GM12878 (cell line): ENCODE measurements around the gene TOMM20. TPM values are rescaled to one million over a fixed set of nuclear protein-coding genes. Genes with fewer than 3 reads are reported as not detected.

ENCODE experiments used
- CEBPB ChIP-seq, 2 experiments: fragments of 150-350 bp in 1 of 2; IDR thresholded peaks; 2 replicates each; pipeline ENCODE4 v1.6.1; 2012 to 2014; ENCODE audit warnings: low read depth in 2 of 2, low read length in 2 of 2, borderline replicate concordance in 1 of 2, inconsistent platforms in 1 of 2
- CHD2 ChIP-seq: IDR thresholded peaks from 2 replicates; pipeline ENCODE4 v1.6.1; 2011; ENCODE audit warnings: low read depth, low read length, improper control_type of control experiment, borderline replicate concordance
- EGR1 ChIP-seq, 2 experiments: IDR thresholded peaks; 1 replicate in 1 of 2; 2 replicates in 1 of 2; pipeline ENCODE4 v1.6.1; 2011 to 2012; ENCODE audit warnings: low read depth in 2 of 2, low read length in 2 of 2, borderline replicate concordance in 1 of 2, mild to moderate bottlenecking in 1 of 2, moderate library complexity in 1 of 2
- ETV6 ChIP-seq, 2 experiments: fragments of 450-650 bp in 1 of 2; IDR thresholded peaks in 1 of 2; conservative IDR thresholded peaks in 1 of 2; 2 replicates each; pipeline ENCODE4 v1.6.1; 2014; ENCODE audit warnings: antibody characterized with exemption in 1 of 2, borderline replicate concordance in 1 of 2, low read depth in 1 of 2, mild to moderate bottlenecking in 1 of 2, moderate library complexity in 1 of 2
- IKZF1 ChIP-seq: fragments of 450-650 bp; conservative IDR thresholded peaks from 2 replicates; pipeline ENCODE4 v1.6.1; 2017; ENCODE audit warnings: antibody characterized with exemption, mild to moderate bottlenecking
- KLF5 ChIP-seq: fragments of 450-650 bp; IDR thresholded peaks from 2 replicates; pipeline ENCODE4 v1.6.1; 2014; ENCODE audit warnings: mild to moderate bottlenecking; ENCODE audit not compliant: partially characterized antibody
- NFIC ChIP-seq: IDR thresholded peaks from 2 replicates; pipeline ENCODE4 v1.6.1; 2012; ENCODE audit warnings: low read depth, mild to moderate bottlenecking, inconsistent platforms, low read length, moderate library complexity
- SRF ChIP-seq, 2 experiments: IDR thresholded peaks; 2 replicates each; pipeline ENCODE4 v1.6.1; 2011; ENCODE audit warnings: low read depth in 2 of 2, low read length in 2 of 2, mild to moderate bottlenecking in 1 of 2, moderate library complexity in 1 of 2
- ZBED1 ChIP-seq: IDR thresholded peaks from 2 replicates; pipeline ENCODE4 v1.6.1; 2016; ENCODE audit warnings: borderline replicate concordance
- polyA plus RNA-seq, 11 experiments: library from polyadenylated mRNA; depleted of rRNA in 4 of 11; unstranded in 6 of 11; stranded (reverse) in 5 of 11; fragments of >200 nt; fragmentation: Nextera tagmentation in 4 of 11; fragmentation: Illumina TruSeq in 1 of 11; extraction: Ambion mirVana in 4 of 11; extraction: Trizol in 1 of 11; gene quantifications; 1 replicate in 1 of 11; 2 replicates in 10 of 11; pipeline versions ENCODE4 v1.2.1 to v1.2.3, GENCODE V29; 2011 to 2016; ENCODE audit warnings: inconsistent platforms in 2 of 11, missing spikeins in 2 of 11, low read depth in 1 of 11
- total RNA-seq, 4 experiments: library from RNA; depleted of rRNA in 3 of 4; stranded (reverse); fragments of >200 nt in 3 of 4; fragmentation: Illumina TruSeq in 1 of 4; extraction: Trizol in 1 of 4; gene quantifications; 2 replicates each; pipeline versions ENCODE4 v1.2.1 to v1.2.3, GENCODE V29; 2013 to 2021
- TF ChIP-seq, protein P1 (sequence below): fragments of 150-350 bp; IDR thresholded peaks from 2 replicates; pipeline ENCODE4 v1.6.1; 2016; ENCODE audit warnings: low read depth, low read length

TOMM20 gene
- total and polyA plus RNA-seq, 10 of the 15 experiments (the other 5 are each of a cell fraction or from before 2014, with no cell fraction given), result 39.8 to 138 (median 70.1) TPM

DNA sequence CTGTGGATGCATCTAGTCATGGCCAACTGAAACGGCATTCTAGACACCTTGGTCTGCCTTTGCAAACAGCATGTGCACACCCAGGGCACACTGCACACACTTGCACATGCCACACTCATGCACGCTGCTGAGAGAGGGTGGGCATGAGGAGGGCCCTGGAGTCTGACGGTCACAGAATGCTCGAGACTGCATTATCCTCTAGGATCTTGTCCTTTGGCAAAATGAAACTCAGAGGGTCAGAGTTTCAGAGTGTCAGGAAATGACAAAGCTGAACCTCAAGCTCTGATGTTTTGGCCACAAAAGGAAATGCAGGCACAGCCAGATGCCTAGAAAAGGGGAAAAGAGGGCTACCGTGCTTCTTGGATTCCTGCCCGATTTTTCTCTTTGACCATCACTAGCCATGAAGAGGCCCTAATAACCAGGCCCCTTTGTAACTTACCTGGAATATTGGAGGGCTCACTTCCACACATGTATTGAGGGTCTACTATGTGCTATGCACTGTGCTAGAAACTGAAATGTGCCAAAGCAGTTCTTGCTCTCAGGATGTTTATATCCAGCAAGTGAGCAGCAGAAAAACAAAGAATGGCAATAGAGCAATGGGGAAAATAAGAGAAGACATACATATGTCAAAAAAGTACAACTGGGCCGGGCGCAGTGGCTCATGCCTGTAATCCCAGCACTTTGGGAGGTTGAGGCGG, 65.4 kb downstream of the TOMM20 start (continued):
- TF ChIP-seq ZBED1, result no peak
- no peak for TF ChIP-seq CEBPB (IDR thresholded peaks at IDR 0.05; ENCODE audit: borderline replicate concordance in 1 of 2, low read depth in 2 of 2, low read length in 2 of 2)
- peak in 1 of 2 experiments; percentile 65; a peak in 2 of 4 replicates for TF ChIP-seq SRF (IDR thresholded peaks at IDR 0.05; ENCODE audit: low read depth in 2 of 2, low read length in 2 of 2)
- no peak for TF ChIP-seq CHD2
- peak; percentile 44; the same call in 1 of the 2 replicates for TF ChIP-seq NFIC
- TF ChIP-seq KLF5, result no peak
- TF ChIP-seq IKZF1, result peak; percentile 62; the same call in 1 of the 2 replicates
- TF ChIP-seq, protein P1, sequence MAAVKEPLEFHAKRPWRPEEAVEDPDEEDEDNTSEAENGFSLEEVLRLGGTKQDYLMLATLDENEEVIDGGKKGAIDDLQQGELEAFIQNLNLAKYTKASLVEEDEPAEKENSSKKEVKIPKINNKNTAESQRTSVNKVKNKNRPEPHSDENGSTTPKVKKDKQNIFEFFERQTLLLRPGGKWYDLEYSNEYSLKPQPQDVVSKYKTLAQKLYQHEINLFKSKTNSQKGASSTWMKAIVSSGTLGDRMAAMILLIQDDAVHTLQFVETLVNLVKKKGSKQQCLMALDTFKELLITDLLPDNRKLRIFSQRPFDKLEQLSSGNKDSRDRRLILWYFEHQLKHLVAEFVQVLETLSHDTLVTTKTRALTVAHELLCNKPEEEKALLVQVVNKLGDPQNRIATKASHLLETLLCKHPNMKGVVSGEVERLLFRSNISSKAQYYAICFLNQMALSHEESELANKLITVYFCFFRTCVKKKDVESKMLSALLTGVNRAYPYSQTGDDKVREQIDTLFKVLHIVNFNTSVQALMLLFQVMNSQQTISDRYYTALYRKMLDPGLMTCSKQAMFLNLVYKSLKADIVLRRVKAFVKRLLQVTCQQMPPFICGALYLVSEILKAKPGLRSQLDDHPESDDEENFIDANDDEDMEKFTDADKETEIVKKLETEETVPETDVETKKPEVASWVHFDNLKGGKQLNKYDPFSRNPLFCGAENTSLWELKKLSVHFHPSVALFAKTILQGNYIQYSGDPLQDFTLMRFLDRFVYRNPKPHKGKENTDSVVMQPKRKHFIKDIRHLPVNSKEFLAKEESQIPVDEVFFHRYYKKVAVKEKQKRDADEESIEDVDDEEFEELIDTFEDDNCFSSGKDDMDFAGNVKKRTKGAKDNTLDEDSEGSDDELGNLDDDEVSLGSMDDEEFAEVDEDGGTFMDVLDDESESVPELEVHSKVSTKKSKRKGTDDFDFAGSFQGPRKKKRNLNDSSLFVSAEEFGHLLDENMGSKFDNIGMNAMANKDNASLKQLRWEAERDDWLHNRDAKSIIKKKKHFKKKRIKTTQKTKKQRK, result no peak
- 0 out of 4 replicates have a peak, but pooled peaks of 1 of the 2 experiments have one; percentile 33 for TF ChIP-seq ETV6 (conservative IDR thresholded peaks at IDR 0.05 in 1 of 2, IDR thresholded peaks at IDR 0.05 in 1 of 2; ENCODE audit: borderline replicate concordance in 1 of 2, low read depth in 1 of 2)
- TF ChIP-seq EGR1 (IDR thresholded peaks at IDR 0.05; ENCODE audit: borderline replicate concordance in 1 of 2, low read depth in 2 of 2, low read length in 2 of 2), result no peak
